ENCODE results near the gene MFAP5. TPM values are rescaled to one million over a fixed set of nuclear protein-coding genes. Genes with fewer than 3 reads are reported as not detected.

Gene MFAP5
- total RNA-seq, 1 experiment from 2014 or later, result 0.26 TPM

DNA sequence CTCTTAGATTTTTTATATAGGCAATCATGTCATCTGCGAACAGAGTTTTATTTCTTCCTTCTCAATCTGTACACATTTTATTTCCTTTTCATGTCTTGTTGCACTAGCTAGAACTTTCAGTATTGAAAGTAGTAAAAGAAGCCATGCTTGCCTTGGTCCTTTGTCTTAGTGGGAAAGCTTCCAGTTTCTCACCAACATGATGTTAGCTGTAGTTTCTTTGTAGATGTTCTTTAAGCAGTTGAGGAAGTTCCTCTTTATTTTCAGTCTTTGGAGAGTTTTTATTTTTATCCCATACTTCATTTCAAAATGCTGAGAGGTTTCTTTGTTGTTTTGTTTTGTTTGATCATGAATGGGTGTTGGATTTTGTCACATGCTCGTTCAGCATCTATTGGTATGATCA lies 22.4 kb upstream of the MFAP5 start:
- H3K9ac ChIP-seq (ENCODE audit: extremely low read depth, insufficient read length, low read length), result no peak overlapping the region
- H2BK12ac ChIP-seq (ENCODE audit: insufficient read length, low read depth, low read length), result no peak overlapping the region
- H2BK15ac ChIP-seq (ENCODE audit: low read depth, low read length), result no peak overlapping the region
- Mint-ChIP-seq H3K4me1 (peaks cover 27 to 29% of the 10 kb centered on the region in 2 experiments), H3K9me3 (peaks cover 6 to 9% of the 10 kb centered on the region in 2 experiments; a peak in 4 of 5 replicates), H3K27me3 (ENCODE audit: low read depth) (no peaks in the 10 kb centered on the region), H3K4me3 (no peak overlapping the region), H3K36me3 (ENCODE audit: insufficient read depth in 1 of 3, low read depth in 3 of 3) (peaks cover 4 to 11% (median 7%) of the 10 kb centered on the region in 3 experiments; a peak in 5 of 7 replicates), H3K27ac (no peak overlapping the region; a peak in 1 of 7 replicates)
- H3K56ac ChIP-seq (ENCODE audit: insufficient read length, low read depth, low read length), result no peak overlapping the region
- no peak overlapping the region for H4K91ac ChIP-seq (ENCODE audit: insufficient read length, low read depth, low read length)
- H3K23ac ChIP-seq (ENCODE audit: insufficient read length, low read depth, low read length), result no peak overlapping the region
- peaks cover 11% of the 10 kb centered on the region; the same call in 1 of the 2 replicates for H3K4me1 ChIP-seq (ENCODE audit: insufficient read depth, low read length)
- H3K23me2 ChIP-seq (ENCODE audit: insufficient read length, low read depth, low read length, poor library complexity, severe bottlenecking), result no peaks in the 10 kb centered on the region
- H2AFZ ChIP-seq (ENCODE audit: low read length), result no peak overlapping the region
- no peak overlapping the region for H2BK120ac ChIP-seq (ENCODE audit: low read depth, low read length, poor library complexity, severe bottlenecking)
- no peak overlapping the region for H4K5ac ChIP-seq (ENCODE audit: insufficient read length, low read depth, low read length)
- TF ChIP-seq, protein P1, sequence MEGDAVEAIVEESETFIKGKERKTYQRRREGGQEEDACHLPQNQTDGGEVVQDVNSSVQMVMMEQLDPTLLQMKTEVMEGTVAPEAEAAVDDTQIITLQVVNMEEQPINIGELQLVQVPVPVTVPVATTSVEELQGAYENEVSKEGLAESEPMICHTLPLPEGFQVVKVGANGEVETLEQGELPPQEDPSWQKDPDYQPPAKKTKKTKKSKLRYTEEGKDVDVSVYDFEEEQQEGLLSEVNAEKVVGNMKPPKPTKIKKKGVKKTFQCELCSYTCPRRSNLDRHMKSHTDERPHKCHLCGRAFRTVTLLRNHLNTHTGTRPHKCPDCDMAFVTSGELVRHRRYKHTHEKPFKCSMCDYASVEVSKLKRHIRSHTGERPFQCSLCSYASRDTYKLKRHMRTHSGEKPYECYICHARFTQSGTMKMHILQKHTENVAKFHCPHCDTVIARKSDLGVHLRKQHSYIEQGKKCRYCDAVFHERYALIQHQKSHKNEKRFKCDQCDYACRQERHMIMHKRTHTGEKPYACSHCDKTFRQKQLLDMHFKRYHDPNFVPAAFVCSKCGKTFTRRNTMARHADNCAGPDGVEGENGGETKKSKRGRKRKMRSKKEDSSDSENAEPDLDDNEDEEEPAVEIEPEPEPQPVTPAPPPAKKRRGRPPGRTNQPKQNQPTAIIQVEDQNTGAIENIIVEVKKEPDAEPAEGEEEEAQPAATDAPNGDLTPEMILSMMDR (conservative IDR thresholded peaks at IDR 0.05), result no peak
- no peaks in the 10 kb centered on the region for H3K27me3 ChIP-seq (ENCODE audit: insufficient read depth, low read length)
- H3K4ac ChIP-seq (ENCODE audit: low read depth, low read length), result no peak overlapping the region
- H3T11ph ChIP-seq (ENCODE audit: low read length), result no peak overlapping the region
- H2AK5ac ChIP-seq (ENCODE audit: insufficient read length, low read length), result no peak overlapping the region
- H3K79me2 ChIP-seq (ENCODE audit: insufficient read depth, low read length), result no peaks in the 10 kb centered on the region
- no peaks in the 10 kb centered on the region for H3K9me3 ChIP-seq (ENCODE audit: control insufficient read depth, low read depth, low read length)
- H4K8ac ChIP-seq (replicated peaks; ENCODE audit: insufficient read length, low read depth, low read length), result no peak overlapping the region
- no peak overlapping the region for H3K27ac ChIP-seq (ENCODE audit: insufficient read length, low read depth, low read length)
- no peak overlapping the region for H3K18ac ChIP-seq (ENCODE audit: insufficient read length, low read depth, low read length)
- no peaks in the 10 kb centered on the region for H4K20me1 ChIP-seq (ENCODE audit: control insufficient read depth, insufficient read depth, insufficient read length)
- H2BK5ac ChIP-seq (ENCODE audit: insufficient read length, low read length), result no peak overlapping the region
- no peak overlapping the region for H3K14ac ChIP-seq (ENCODE audit: insufficient read depth, low read length)
- H3K4me2 ChIP-seq (ENCODE audit: insufficient read depth, insufficient read length, low read length), result no peak overlapping the region
- no CpG with 5 or more reads among the region's 2 CpGs for WGBS (ENCODE audit: extremely low coverage, insufficient read length, low lambda C conversion rate)
- H2BK20ac ChIP-seq (ENCODE audit: low read depth, low read length, poor library complexity, severe bottlenecking), result no peak overlapping the region
- no peaks in the 10 kb centered on the region for H3K79me1 ChIP-seq (ENCODE audit: insufficient read depth, low read depth, low read length, poor library complexity, severe bottlenecking)
- no peak for DNase-seq
